ENCODE results near the gene B4GALT1.
A peak's percentile ranks its signal among the peaks of the same experiment; 100 is the strongest.

B4GALT1 gene

GRCh38 chr9:33158843-33159776, 8.0 kb downstream of the B4GALT1 start:
- DNase-seq (ENCODE audit: insufficient read length) (no peak), FAIRE-seq (no peak)

GRCh38 chr9:33157960-33158842, 8.9 kb downstream of the B4GALT1 start:
- peak; percentile 36 for FAIRE-seq
- no peak for DNase-seq (ENCODE audit: insufficient read length)
- TF ChIP-seq POLR2A (IDR thresholded peaks at IDR 0.05; ENCODE audit: low read depth, low read length) (0 out of 2 replicates have a peak, but pooled peaks have one; percentile 20), POLR2AphosphoS5 (IDR thresholded peaks at IDR 0.05; ENCODE audit: low read depth, low read length) (no peak), TAF1 (IDR thresholded peaks at IDR 0.05; ENCODE audit: borderline replicate concordance, low read depth, low read length) (no peak)

More at GRCh38 chr9:33158843-33159776, 8.0 kb downstream of the B4GALT1 start:
- TF ChIP-seq POLR2A (IDR thresholded peaks at IDR 0.05; ENCODE audit: low read depth, low read length) (no peak), POLR2AphosphoS5 (IDR thresholded peaks at IDR 0.05; ENCODE audit: low read depth, low read length) (no peak), TAF1 (IDR thresholded peaks at IDR 0.05; ENCODE audit: borderline replicate concordance, low read depth, low read length) (no peak)

GRCh38 chr9:33155393-33155792, 11.7 kb downstream of the B4GALT1 start:
- no peak for TF ChIP-seq POLR2AphosphoS5 (IDR thresholded peaks at IDR 0.05; ENCODE audit: low read depth, low read length)
- FAIRE-seq, result peak; percentile 33
- no peak for DNase-seq (ENCODE audit: insufficient read length)

GRCh38 chr9:33154371-33154770, 12.8 kb downstream of the B4GALT1 start:
- TF ChIP-seq POLR2AphosphoS5 (IDR thresholded peaks at IDR 0.05; ENCODE audit: low read depth, low read length), result no peak
- TF ChIP-seq POLR2A (IDR thresholded peaks at IDR 0.05; ENCODE audit: low read depth, low read length), result no peak
- TF ChIP-seq TAF1 (IDR thresholded peaks at IDR 0.05; ENCODE audit: borderline replicate concordance, low read depth, low read length), result no peak
- peak; percentile 24 for FAIRE-seq
- DNase-seq (ENCODE audit: insufficient read length), result no peak

GRCh38 chr9:33153666-33154065, 13.5 kb downstream of the B4GALT1 start:
- no peak for DNase-seq (ENCODE audit: insufficient read length)
- no peak for FAIRE-seq
- no peak for TF ChIP-seq TAF1 (IDR thresholded peaks at IDR 0.05; ENCODE audit: borderline replicate concordance, low read depth, low read length)
- no peak for TF ChIP-seq POLR2AphosphoS5 (IDR thresholded peaks at IDR 0.05; ENCODE audit: low read depth, low read length)
- TF ChIP-seq POLR2A (IDR thresholded peaks at IDR 0.05; ENCODE audit: low read depth, low read length), result no peak

GRCh38 chr9:33153001-33153400, 14.1 kb downstream of the B4GALT1 start:
- DNase-seq (ENCODE audit: insufficient read length) (no peak), FAIRE-seq (peak; percentile 42)
- TF ChIP-seq TAF1 (IDR thresholded peaks at IDR 0.05; ENCODE audit: borderline replicate concordance, low read depth, low read length), result no peak
- TF ChIP-seq POLR2AphosphoS5 (IDR thresholded peaks at IDR 0.05; ENCODE audit: low read depth, low read length), result no peak

- FAIRE-seq (no peak), DNase-seq (ENCODE audit: insufficient read length) (no peak)
- TF ChIP-seq TAF1 (IDR thresholded peaks at IDR 0.05; ENCODE audit: borderline replicate concordance, low read depth, low read length) (no peak), POLR2A (IDR thresholded peaks at IDR 0.05; ENCODE audit: low read depth, low read length) (no peak), POLR2AphosphoS5 (IDR thresholded peaks at IDR 0.05; ENCODE audit: low read depth, low read length) (no peak)
These were observed 15.5 kb downstream of the B4GALT1 start for GRCh38 chr9:33151601-33152000.

GRCh38 chr9:33151007-33151557, 16.1 kb downstream of the B4GALT1 start:
- FAIRE-seq, result peak; percentile 53
- TF ChIP-seq POLR2A (IDR thresholded peaks at IDR 0.05; ENCODE audit: low read depth, low read length), result no peak
- TF ChIP-seq TAF1 (IDR thresholded peaks at IDR 0.05; ENCODE audit: borderline replicate concordance, low read depth, low read length), result no peak
- no peak for TF ChIP-seq POLR2AphosphoS5 (IDR thresholded peaks at IDR 0.05; ENCODE audit: low read depth, low read length)

GRCh38 chr9:33148367-33149014, 18.6 kb downstream of the B4GALT1 start:
- no peak for TF ChIP-seq TAF1 (IDR thresholded peaks at IDR 0.05; ENCODE audit: borderline replicate concordance, low read depth, low read length)
- no peak for TF ChIP-seq POLR2AphosphoS5 (IDR thresholded peaks at IDR 0.05; ENCODE audit: low read depth, low read length)
- TF ChIP-seq POLR2A (IDR thresholded peaks at IDR 0.05; ENCODE audit: low read depth, low read length), result no peak
- FAIRE-seq, result no peak
- no peak for DNase-seq (ENCODE audit: insufficient read length)

More at GRCh38 chr9:33151007-33151557, 16.1 kb downstream of the B4GALT1 start:
- no peak for DNase-seq (ENCODE audit: insufficient read length)

GRCh38 chr9:33147416-33148169, 19.5 kb downstream of the B4GALT1 start:
- TF ChIP-seq POLR2A (IDR thresholded peaks at IDR 0.05; ENCODE audit: low read depth, low read length), result no peak
- no peak for TF ChIP-seq TAF1 (IDR thresholded peaks at IDR 0.05; ENCODE audit: borderline replicate concordance, low read depth, low read length)
- TF ChIP-seq POLR2AphosphoS5 (IDR thresholded peaks at IDR 0.05; ENCODE audit: low read depth, low read length), result no peak
- DNase-seq (ENCODE audit: insufficient read length), result no peak
- no peak for FAIRE-seq

Measured in GM12892 (cell line).